OCI-LY7 (cell line): ENCODE data around the gene ISOC1. TPM values are rescaled to one million over a fixed set of nuclear protein-coding genes. Genes with fewer than 3 reads are reported as not detected.

Experiments used
- BruUV-seq: library from RNA; stranded (reverse); fragments of 400-500 nt; replicated peaks from 2 replicates; lab custom pipeline; 2021; lab: Mats Ljungman, UMichigan
- CTCF ChIA-PET: fragments of 300-600 bp; sonication (Branson Sonifier 250); formaldehyde crosslinking; loops from one replicate; lab custom pipeline; 2022; ENCODE audit warnings: antibody characterized with exemption; ENCODE audit not compliant: unreplicated experiment; lab: Charles Lee
- POLR2A ChIA-PET: fragments of 300-600 bp; sonication (Branson Sonifier 250); formaldehyde crosslinking; loops from one replicate; lab custom pipeline; 2022; ENCODE audit warnings: antibody characterized with exemption; lab: Charles Lee
- DNase-seq: peaks from one replicate; pipeline ENCODE4 v3.0.0-alpha.2; 2015; ENCODE audit warnings: low spot score
- H2AFZ ChIP-seq: fragments of 200-600 bp; sonication (generic), shearing (Covaris generic); 2 replicates; pipeline ENCODE4 v1.6.1; 2014; ENCODE audit warnings: mild to moderate bottlenecking, antibody characterized with exemption, low read length, moderate library complexity
- H3K27ac ChIP-seq: fragments of 200-600 bp; sonication (generic); 2 replicates; pipeline ENCODE4 v1.5.1; 2014; ENCODE audit warnings: mixed run types, low read depth, mild to moderate bottlenecking, moderate library complexity, low read length, inconsistent platforms; ENCODE audit not compliant: poor library complexity, severe bottlenecking
- H3K36me3 ChIP-seq: fragments of 200-600 bp; sonication (generic); 2 replicates; pipeline ENCODE4 v1.6.1; 2014; ENCODE audit warnings: mild to moderate bottlenecking, antibody characterized with exemption, low read length, moderate library complexity, mixed read lengths; ENCODE audit not compliant: insufficient read depth
- H3K4me1 ChIP-seq: fragments of 200-600 bp; sonication (generic); 2 replicates; pipeline ENCODE4 v1.5.1; 2014; ENCODE audit warnings: mild to moderate bottlenecking, low read length; ENCODE audit not compliant: insufficient read depth, poor library complexity, severe bottlenecking
- H3K4me2 ChIP-seq: fragments of 200-600 bp; sonication (generic); 2 replicates; pipeline ENCODE4 v1.6.1; 2014; ENCODE audit warnings: mild to moderate bottlenecking, low read length
- H3K4me3 ChIP-seq: fragments of 200-600 bp; sonication (generic); 2 replicates; pipeline ENCODE4 v1.5.1; 2014; ENCODE audit warnings: mild to moderate bottlenecking, low read depth, low read length; ENCODE audit not compliant: poor library complexity, severe bottlenecking
- H3K79me2 ChIP-seq: fragments of 200-600 bp; sonication (generic); 2 replicates; pipeline ENCODE4 v1.6.1; 2016; ENCODE audit warnings: low read depth, mild to moderate bottlenecking, low read length, moderate library complexity, mixed read lengths; ENCODE audit not compliant: insufficient read depth
- H3K9me2 ChIP-seq: fragments of 200-600 bp; sonication (generic); 2 replicates; pipeline ENCODE4 v1.6.1; 2016; ENCODE audit warnings: mild to moderate bottlenecking, low read length, mixed read lengths; ENCODE audit not compliant: insufficient read depth
- H3K9me3 ChIP-seq: fragments of 200-600 bp; sonication (generic); 2 replicates; pipeline ENCODE4 v1.6.1; 2014; ENCODE audit warnings: mild to moderate bottlenecking, mixed run types, low read length, mixed read lengths
- H4K20me1 ChIP-seq: fragments of 200-600 bp; sonication (generic); 2 replicates; pipeline ENCODE4 v1.6.1; 2014; ENCODE audit warnings: mild to moderate bottlenecking, antibody characterized with exemption, low read length, moderate library complexity, mixed read lengths; ENCODE audit not compliant: insufficient read depth
- EZH2phosphoT487 ChIP-seq: fragments of 200-600 bp; sonication (generic); IDR thresholded peaks from 2 replicates; pipeline ENCODE4 v1.6.1; 2018; ENCODE audit warnings: low read depth, borderline replicate concordance, mild to moderate bottlenecking, mixed run types, antibody characterized with exemption, low read length, moderate library complexity, mixed read lengths
- intact Hi-C: fragments of 100-400 bp; cut with micrococcal nuclease; formaldehyde crosslinking; loops from one replicate; pipeline ENCODE4 v1.10.0; 2022; ENCODE audit not compliant: unreplicated experiment
- total RNA-seq, 2 experiments: library from RNA; depleted of rRNA in 1 of 2; stranded (reverse); fragments of >200 nt in 1 of 2; shearing (Covaris generic) in 1 of 2; gene quantifications; 2 replicates each; pipeline ENCODE4 v1.2.3, GENCODE V29; 2014 to 2022
- TF ChIP-seq, protein P1 (sequence below): fragments of 200-600 bp; sonication (generic); conservative IDR thresholded peaks from 2 replicates; pipeline ENCODE4 v1.5.1; 2014; ENCODE audit warnings: mild to moderate bottlenecking, antibody characterized with exemption, low read length, moderate library complexity, mixed read lengths

The ISOC1 gene
- total RNA-seq, 2 experiments from 2014 or later = 17.9 to 23.8 TPM

DNA sequence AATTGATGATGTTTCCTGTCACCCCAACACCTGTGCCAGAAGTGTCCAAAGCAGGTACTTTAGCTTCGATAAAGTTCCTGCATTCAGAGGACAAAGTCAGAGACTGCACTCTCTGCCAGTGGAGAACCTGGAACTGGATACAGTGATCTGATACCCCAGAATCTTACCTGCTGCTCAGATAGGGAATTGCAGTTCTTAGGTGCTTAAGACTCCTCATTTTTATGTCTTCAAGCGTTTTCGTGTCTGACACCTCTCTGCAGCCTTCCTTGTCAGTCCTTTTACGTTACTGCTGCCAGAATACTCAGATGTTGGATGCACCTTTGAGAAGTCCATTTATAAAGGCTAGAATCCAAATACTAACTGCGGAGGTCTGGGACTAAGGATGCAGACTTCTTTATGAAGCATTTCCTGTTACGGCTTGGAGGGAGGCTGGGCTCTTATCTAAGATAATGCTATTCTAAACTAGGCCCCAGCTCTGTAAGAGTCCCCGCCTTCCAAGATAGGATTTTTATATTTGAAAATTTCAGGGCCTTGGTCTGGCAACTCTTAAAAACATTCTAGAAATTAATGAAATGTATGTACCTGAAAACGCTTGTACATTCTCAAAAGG, 1.9 kb downstream of the ISOC1 start:
- intact Hi-C loops = loop anchor here (10.0 kb wide), 1 partner anchor 1228 kb away; no protein-coding TSS in a partner anchor
- Histone ChIP-seq H3K4me1 (peaks cover 12% of the 10 kb centered on the region), H3K9me2 (no peaks in the 10 kb centered on the region), H3K36me3 (no peaks in the 10 kb centered on the region), H4K20me1 (no peaks in the 10 kb centered on the region), H3K4me3 (no peak overlapping the region), H2AFZ (no peak overlapping the region), H3K79me2 (peaks cover 9% of the 10 kb centered on the region; the same call in 1 of the 2 replicates), H3K4me2 (peak overlapping the region; percentile 70), H3K27ac (no peak overlapping the region), H3K9me3 (no peaks in the 10 kb centered on the region)
- POLR2A ChIA-PET = interaction anchor here (0.6 to 3.1 kb wide), 3 partner anchors 9 to 79 kb away, joined by 3 to 11 read pairs (median 4); no protein-coding TSS in a partner anchor
- DNase-seq = peak; percentile 5
- BruUV-seq = no TSS peak
- TF ChIP-seq, protein P1, sequence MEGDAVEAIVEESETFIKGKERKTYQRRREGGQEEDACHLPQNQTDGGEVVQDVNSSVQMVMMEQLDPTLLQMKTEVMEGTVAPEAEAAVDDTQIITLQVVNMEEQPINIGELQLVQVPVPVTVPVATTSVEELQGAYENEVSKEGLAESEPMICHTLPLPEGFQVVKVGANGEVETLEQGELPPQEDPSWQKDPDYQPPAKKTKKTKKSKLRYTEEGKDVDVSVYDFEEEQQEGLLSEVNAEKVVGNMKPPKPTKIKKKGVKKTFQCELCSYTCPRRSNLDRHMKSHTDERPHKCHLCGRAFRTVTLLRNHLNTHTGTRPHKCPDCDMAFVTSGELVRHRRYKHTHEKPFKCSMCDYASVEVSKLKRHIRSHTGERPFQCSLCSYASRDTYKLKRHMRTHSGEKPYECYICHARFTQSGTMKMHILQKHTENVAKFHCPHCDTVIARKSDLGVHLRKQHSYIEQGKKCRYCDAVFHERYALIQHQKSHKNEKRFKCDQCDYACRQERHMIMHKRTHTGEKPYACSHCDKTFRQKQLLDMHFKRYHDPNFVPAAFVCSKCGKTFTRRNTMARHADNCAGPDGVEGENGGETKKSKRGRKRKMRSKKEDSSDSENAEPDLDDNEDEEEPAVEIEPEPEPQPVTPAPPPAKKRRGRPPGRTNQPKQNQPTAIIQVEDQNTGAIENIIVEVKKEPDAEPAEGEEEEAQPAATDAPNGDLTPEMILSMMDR = no peak
- TF ChIP-seq EZH2phosphoT487 = no peak
- CTCF ChIA-PET = no interaction called here

DNA sequence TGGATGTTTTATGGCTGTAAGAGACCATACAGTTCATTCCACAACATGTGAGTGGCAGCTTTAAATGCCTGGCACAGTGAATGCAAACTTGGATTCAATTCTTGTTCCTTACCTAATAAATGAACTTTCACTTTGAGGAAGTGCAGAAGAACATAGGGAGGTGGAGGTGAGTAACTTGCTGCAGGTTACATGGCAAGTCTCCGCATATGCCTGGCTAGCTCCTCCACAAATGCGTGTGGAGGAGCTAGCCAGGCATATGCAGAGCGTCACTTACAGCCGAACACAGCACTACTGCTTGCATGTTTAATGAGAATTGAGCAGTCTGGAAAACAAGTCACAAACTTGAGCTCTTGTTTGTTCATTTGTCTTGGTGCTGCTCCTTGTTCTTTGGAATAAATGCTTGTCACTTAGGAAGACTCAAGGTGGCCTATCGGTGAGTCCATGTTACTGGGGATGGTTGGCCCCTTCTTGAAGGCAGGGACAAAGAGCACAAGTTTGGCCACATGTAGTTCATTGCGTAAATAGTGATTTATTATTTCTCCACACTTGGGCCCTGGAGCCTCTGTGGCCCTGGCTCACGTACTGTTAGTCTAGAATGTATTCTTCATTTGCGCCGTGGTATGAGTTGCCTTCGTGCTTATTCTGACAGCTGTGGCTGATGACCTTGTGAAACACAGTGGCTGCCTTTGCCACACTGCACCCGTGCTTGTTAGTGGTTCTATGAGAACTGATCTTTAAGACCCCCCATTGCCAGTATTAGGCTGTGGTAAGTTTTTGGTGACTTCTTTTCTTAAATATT, 3.1 kb downstream of the ISOC1 start:
- BruUV-seq = no TSS peak
- H3K4me1 ChIP-seq = peaks cover 12% of the 10 kb centered on the region
- H3K9me2 ChIP-seq = no peaks in the 10 kb centered on the region
- no peak overlapping the region for H3K4me3 ChIP-seq
- H3K9me3 ChIP-seq = no peaks in the 10 kb centered on the region
- H3K4me2 ChIP-seq = no peak overlapping the region
- no peak overlapping the region for H3K27ac ChIP-seq
- POLR2A ChIA-PET = interaction anchor here (1.0 to 1.4 kb wide), 3 partner anchors 9 to 15 kb away, joined by 3 to 5 read pairs (median 3); no protein-coding TSS in a partner anchor
- no peaks in the 10 kb centered on the region for H3K36me3 ChIP-seq
- TF ChIP-seq EZH2phosphoT487 = no peak
- TF ChIP-seq, protein P1 = no peak
- peaks cover 9% of the 10 kb centered on the region; the same call in 1 of the 2 replicates for H3K79me2 ChIP-seq
- no peaks in the 10 kb centered on the region; the same call in 1 of the 2 replicates for H4K20me1 ChIP-seq
- no peak for DNase-seq
- H2AFZ ChIP-seq = no peak overlapping the region
- intact Hi-C loops = loop anchor here (10.0 kb wide), 1 partner anchor 1227 kb away; no protein-coding TSS in a partner anchor
- CTCF ChIA-PET = no interaction called here
